ENCODE results near the gene ASB18.

Gene ASB18

DNA sequence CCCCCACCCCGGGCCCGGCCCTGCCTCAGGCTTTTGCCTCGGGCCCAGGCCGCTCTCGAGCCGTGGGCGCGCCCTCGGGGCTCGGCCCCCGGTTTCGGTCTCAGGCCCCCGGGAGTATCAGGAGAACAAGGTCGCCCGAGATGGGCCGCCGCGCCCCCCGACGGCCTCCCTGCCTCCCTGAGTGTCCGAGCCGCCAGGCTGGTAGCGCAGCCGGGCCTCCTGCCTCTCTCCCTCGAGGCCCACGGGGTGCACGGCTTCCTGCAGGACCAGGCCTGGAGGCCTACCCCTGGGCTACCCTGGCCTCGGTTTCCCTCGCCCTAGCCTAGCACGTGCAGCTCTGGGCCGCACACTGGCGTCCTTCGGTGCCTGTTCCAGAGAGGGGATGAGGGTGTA is 104.4 kb downstream of the ASB18 start:
- Mint-ChIP-seq H3K9me3 (no peaks in the 10 kb centered on the region), H3K36me3 (ENCODE audit: low read depth) (no peaks in the 10 kb centered on the region), H3K4me1 (peaks cover 7% of the 10 kb centered on the region), H3K27me3 (ENCODE audit: low read depth) (peaks cover 92% of the 10 kb centered on the region), H3K27ac (no peak overlapping the region), H3K4me3 (no peak overlapping the region)
- TF ChIP-seq, protein P1, sequence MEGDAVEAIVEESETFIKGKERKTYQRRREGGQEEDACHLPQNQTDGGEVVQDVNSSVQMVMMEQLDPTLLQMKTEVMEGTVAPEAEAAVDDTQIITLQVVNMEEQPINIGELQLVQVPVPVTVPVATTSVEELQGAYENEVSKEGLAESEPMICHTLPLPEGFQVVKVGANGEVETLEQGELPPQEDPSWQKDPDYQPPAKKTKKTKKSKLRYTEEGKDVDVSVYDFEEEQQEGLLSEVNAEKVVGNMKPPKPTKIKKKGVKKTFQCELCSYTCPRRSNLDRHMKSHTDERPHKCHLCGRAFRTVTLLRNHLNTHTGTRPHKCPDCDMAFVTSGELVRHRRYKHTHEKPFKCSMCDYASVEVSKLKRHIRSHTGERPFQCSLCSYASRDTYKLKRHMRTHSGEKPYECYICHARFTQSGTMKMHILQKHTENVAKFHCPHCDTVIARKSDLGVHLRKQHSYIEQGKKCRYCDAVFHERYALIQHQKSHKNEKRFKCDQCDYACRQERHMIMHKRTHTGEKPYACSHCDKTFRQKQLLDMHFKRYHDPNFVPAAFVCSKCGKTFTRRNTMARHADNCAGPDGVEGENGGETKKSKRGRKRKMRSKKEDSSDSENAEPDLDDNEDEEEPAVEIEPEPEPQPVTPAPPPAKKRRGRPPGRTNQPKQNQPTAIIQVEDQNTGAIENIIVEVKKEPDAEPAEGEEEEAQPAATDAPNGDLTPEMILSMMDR (IDR thresholded peaks at IDR 0.05; ENCODE audit: unreplicated experiment in 3 of 3): no peak

DNA sequence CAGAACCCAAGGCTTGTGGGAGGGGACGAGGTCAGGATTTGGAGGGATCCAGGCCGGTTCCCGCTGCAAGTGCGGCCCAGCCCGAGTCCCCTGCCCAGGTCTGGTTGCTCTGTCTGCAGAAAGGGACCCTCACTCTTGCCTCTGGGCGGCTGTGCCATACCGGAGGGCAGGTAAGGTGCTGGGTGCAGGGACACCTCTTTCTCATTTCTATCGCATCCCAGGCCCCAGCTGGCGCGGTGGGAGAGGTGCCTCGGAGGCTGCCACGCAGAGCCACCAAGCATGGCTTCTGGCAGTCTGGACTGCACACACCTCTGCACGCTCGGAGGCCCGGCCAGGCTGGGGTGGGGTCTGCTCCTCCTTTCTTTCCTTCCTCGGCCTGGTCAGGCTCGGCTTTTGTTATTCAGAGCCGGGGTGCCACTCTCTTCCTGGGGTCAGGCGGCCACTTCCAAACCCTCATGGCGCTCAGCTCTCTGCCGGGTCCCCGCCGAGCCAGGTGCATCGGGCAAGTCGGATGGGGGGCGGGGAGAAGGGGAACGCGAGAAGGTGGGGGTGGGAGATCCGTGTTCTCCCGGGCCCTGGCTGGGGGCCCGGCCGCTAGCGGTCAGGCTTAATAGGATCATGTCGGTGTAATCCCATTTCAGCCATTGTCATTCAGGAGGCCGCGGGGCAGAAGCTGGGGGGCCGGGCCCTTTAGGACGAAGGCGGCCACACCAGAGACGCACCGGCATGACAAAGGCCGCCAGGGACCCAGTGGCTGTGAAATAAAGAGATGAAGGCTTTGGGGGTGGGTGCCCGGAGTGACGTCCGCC is 105.0 kb downstream of the ASB18 start:
- H3K27me3 Mint-ChIP-seq (ENCODE audit: low read depth): peaks cover 86% of the 10 kb centered on the region
- peaks cover 5% of the 10 kb centered on the region for H3K9me3 Mint-ChIP-seq
- H3K4me3 Mint-ChIP-seq: no peak overlapping the region
- H3K4me1 Mint-ChIP-seq: peaks cover 5% of the 10 kb centered on the region
- TF ChIP-seq, protein P1 (IDR thresholded peaks at IDR 0.05; ENCODE audit: unreplicated experiment in 3 of 3): no peak
- no peaks in the 10 kb centered on the region for H3K36me3 Mint-ChIP-seq (ENCODE audit: low read depth)
- no peak overlapping the region for H3K27ac Mint-ChIP-seq

GRCh38 chr2:236157815-236158498 is 106.2 kb downstream of the ASB18 start:
- Mint-ChIP-seq H3K27me3 (ENCODE audit: low read depth) (peaks cover 80% of the 10 kb centered on the region), H3K9me3 (peaks cover 13% of the 10 kb centered on the region), H3K27ac (no peak overlapping the region), H3K4me1 (peaks cover 5% of the 10 kb centered on the region), H3K36me3 (ENCODE audit: low read depth) (peaks cover 4% of the 10 kb centered on the region), H3K4me3 (no peak overlapping the region)
- TF ChIP-seq, protein P1 (IDR thresholded peaks at IDR 0.05; ENCODE audit: unreplicated experiment in 3 of 3): no peak

DNA sequence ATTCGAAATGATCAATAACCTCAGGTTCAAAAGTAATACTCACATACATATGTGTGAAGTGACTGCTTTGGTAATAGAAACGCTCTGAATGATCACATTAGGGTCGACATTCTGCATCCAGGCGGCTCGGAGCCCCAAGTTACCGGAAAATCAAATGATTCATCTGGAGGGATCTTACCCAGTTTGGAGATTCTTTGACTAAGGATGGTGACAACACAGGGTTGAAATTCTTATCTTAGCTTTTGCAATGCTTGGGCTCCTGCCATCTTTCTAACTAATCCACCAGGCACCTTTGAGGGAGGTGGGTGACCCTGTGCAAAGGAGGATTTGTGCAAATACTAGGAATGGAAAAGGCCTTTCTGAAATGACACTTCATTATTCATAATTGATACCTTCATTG is 106.8 kb downstream of the ASB18 start:
- peaks cover 18% of the 10 kb centered on the region for H3K9me3 Mint-ChIP-seq
- no peak overlapping the region for H3K4me3 Mint-ChIP-seq
- no peaks in the 10 kb centered on the region for H3K4me1 Mint-ChIP-seq
- H3K36me3 Mint-ChIP-seq (ENCODE audit: low read depth): peaks cover 4% of the 10 kb centered on the region
- TF ChIP-seq, protein P1 (IDR thresholded peaks at IDR 0.05; ENCODE audit: unreplicated experiment in 3 of 3): no peak
- no peak overlapping the region for H3K27ac Mint-ChIP-seq
- peaks cover 77% of the 10 kb centered on the region for H3K27me3 Mint-ChIP-seq (ENCODE audit: low read depth)

DNA sequence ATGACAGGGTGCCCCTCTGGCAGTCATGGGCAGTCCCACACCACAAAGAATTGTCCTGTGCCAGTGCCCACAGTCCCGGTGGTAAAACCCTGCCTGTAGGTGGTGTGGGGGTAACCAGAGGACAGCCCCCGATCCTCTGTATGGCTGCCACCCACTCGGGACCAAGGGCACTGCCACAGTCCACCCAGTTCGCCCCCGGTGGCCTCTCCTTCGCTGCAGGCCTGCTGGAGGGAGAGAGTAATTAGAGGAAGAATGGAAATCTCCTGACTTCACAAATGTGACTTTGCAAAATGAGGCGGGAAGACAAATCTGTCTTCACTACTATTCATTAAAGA is 107.4 kb downstream of the ASB18 start:
- H3K4me3 Mint-ChIP-seq: no peak overlapping the region
- H3K4me1 Mint-ChIP-seq: no peaks in the 10 kb centered on the region
- TF ChIP-seq, protein P1 (IDR thresholded peaks at IDR 0.05; ENCODE audit: unreplicated experiment in 3 of 3): no peak
- H3K27me3 Mint-ChIP-seq (ENCODE audit: low read depth): peaks cover 75% of the 10 kb centered on the region
- peaks cover 18% of the 10 kb centered on the region for H3K9me3 Mint-ChIP-seq
- peaks cover 4% of the 10 kb centered on the region for H3K36me3 Mint-ChIP-seq (ENCODE audit: low read depth)
- no peak overlapping the region for H3K27ac Mint-ChIP-seq

All from nephron (organoid).